T-helper 17 cell (primary cell): ENCODE data around the gene RPRD1B. TPM values are rescaled to one million over a fixed set of nuclear protein-coding genes. Genes with fewer than 3 reads are reported as not detected.

Experiments
- ATAC-seq: fragments of 150-1000 bp; cut with Tn5 transposase; 2 replicates; pipeline ENCODE4 v1.10.0; 2021; ENCODE audit warnings: mild to moderate bottlenecking, moderate library complexity
- DNase-seq, 3 donors: peaks; one replicate each; pipeline versions ENCODE4 v3.0.0 to v3.0.0-alpha.2; 2020 to 2021
- H3K9me3 ChIP-seq: one replicate; pipeline ENCODE4 v1.7.0; 2013; ENCODE audit warnings: low read length, mild to moderate bottlenecking; ENCODE audit not compliant: control insufficient read depth, poor library complexity, severe bottlenecking
- H3K27ac Mint-ChIP-seq: one replicate; pipeline ENCODE4 v1.8.0; 2022; ENCODE audit warnings: mild to moderate bottlenecking, moderate library complexity, mixed read lengths
- H3K27me3 Mint-ChIP-seq: one replicate; pipeline ENCODE4 v1.8.0; 2022; ENCODE audit warnings: mixed read lengths
- H3K36me3 Mint-ChIP-seq: one replicate; pipeline ENCODE4 v1.8.0; 2022; ENCODE audit warnings: low read depth, mixed read lengths
- H3K4me1 Mint-ChIP-seq: one replicate; pipeline ENCODE4 v1.8.0; 2022; ENCODE audit warnings: mild to moderate bottlenecking, mixed read lengths
- H3K4me3 Mint-ChIP-seq: one replicate; pipeline ENCODE4 v1.8.0; 2022; ENCODE audit warnings: mild to moderate bottlenecking, moderate library complexity, mixed read lengths
- total RNA-seq, 4 donors: library from RNA in 2 of 4; stranded (reverse) in 2 of 4; gene quantifications; one replicate each; pipeline ENCODE4 v1.2.3 and lab custom pipeline; 2022 to 2026

The RPRD1B gene
- total RNA-seq, 2 donors from 2014 or later, result 47.7 to 51.2 TPM

DNA sequence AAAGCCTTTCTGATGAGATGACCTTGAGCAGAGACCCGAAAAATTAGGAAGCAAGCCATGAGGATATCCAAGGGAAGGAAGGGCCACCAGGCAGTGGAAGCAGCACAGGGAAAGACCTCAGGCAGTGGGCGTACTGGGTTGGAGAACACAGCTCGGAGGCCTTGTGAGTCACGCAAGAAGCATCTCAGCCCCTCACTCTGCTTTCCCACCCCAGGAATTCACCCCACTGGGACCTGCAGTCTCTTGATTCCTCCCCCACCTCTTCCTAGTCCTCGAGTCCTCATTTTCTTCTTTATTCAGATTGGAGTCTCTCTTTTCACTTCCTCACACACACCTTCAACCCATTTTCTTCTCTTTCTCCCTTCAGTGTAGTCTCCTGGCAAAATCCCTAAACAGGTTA is 27.0 kb downstream of the RPRD1B start:
- no peaks in the 10 kb centered on the region for H3K27me3 Mint-ChIP-seq
- no peak for ATAC-seq
- peaks cover 9% of the 10 kb centered on the region for H3K4me1 Mint-ChIP-seq
- H3K4me3 Mint-ChIP-seq, result no peak overlapping the region
- DNase-seq, result no peak
- no peak overlapping the region for H3K27ac Mint-ChIP-seq
- no peaks in the 10 kb centered on the region for H3K9me3 ChIP-seq
- H3K36me3 Mint-ChIP-seq, result peaks cover 11% of the 10 kb centered on the region

DNA sequence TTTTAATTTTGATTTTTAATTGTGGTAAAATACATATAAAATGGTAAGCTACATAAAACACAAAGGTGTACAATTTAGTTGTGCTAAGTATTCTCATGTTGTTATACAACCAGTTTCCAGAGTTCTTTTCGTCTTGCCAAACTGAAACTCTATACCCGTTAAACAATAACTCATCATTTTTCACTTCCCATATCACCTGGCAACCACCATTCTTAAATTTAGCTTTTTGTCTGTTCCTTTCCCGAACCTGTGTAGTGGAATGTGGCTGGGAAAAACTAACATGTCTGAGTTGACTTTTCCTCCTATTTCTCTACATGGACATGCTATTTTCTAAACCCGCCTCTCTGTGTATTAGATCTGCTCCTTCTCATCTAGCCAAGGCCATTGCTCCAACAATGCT is 27.6 kb downstream of the RPRD1B start:
- Mint-ChIP-seq H3K27ac (no peak overlapping the region), H3K4me3 (no peak overlapping the region), H3K36me3 (peaks cover 14% of the 10 kb centered on the region), H3K4me1 (peaks cover 8% of the 10 kb centered on the region), H3K27me3 (no peaks in the 10 kb centered on the region)
- ATAC-seq (no peak), DNase-seq (no peak)
- no peaks in the 10 kb centered on the region for H3K9me3 ChIP-seq

GRCh38 chr20:38062890-38063289 is 29.3 kb downstream of the RPRD1B start:
- H3K9me3 ChIP-seq, result no peaks in the 10 kb centered on the region
- Mint-ChIP-seq H3K27ac (no peak overlapping the region), H3K36me3 (peaks cover 16% of the 10 kb centered on the region), H3K4me3 (no peak overlapping the region), H3K27me3 (no peaks in the 10 kb centered on the region), H3K4me1 (peaks cover 4% of the 10 kb centered on the region)
- no peak for DNase-seq
- no peak for ATAC-seq

- Mint-ChIP-seq H3K27me3 (no peaks in the 10 kb centered on the region), H3K4me3 (no peak overlapping the region), H3K4me1 (peaks cover 4% of the 10 kb centered on the region), H3K27ac (no peak overlapping the region), H3K36me3 (peaks cover 16% of the 10 kb centered on the region)
- DNase-seq, result no peak
- no peaks in the 10 kb centered on the region for H3K9me3 ChIP-seq
- no peak for ATAC-seq
Measured at GRCh38 chr20:38063911-38064530, 30.5 kb downstream of the RPRD1B start.

DNA sequence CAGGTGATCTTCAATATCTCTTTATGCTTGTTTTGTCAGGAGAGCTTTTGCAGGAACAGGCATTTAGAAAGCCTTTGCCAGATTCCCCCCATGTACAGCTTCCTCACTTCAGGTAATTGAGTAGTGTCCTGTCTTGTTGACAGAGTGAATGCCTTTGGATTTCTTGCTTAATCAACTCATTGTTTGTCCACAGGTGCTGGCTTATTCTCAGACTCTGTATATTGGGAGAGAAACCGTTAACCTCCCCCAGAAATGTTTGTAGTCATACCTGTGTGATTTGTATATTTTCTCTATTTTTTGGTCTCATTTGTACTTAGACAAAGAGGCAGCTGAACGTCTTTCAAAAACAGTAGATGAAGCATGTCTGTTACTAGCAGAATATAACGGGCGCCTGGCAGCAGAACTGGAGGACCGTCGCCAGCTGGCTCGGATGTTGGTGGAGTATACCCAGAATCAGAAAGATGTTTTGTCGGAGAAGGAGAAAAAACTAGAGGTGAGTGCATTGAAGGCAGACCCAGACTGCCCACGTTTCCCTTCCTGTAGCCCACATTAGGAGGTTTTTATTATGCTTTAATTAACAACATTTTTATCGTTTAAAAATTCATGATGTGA is 32.3 kb downstream of the RPRD1B start:
- H3K9me3 ChIP-seq, result no peaks in the 10 kb centered on the region
- Mint-ChIP-seq H3K36me3 (peaks cover 14% of the 10 kb centered on the region), H3K27ac (no peak overlapping the region), H3K27me3 (no peaks in the 10 kb centered on the region), H3K4me3 (no peak overlapping the region), H3K4me1 (peaks cover 4% of the 10 kb centered on the region)
- DNase-seq, result no peak
- no peak for ATAC-seq

DNA sequence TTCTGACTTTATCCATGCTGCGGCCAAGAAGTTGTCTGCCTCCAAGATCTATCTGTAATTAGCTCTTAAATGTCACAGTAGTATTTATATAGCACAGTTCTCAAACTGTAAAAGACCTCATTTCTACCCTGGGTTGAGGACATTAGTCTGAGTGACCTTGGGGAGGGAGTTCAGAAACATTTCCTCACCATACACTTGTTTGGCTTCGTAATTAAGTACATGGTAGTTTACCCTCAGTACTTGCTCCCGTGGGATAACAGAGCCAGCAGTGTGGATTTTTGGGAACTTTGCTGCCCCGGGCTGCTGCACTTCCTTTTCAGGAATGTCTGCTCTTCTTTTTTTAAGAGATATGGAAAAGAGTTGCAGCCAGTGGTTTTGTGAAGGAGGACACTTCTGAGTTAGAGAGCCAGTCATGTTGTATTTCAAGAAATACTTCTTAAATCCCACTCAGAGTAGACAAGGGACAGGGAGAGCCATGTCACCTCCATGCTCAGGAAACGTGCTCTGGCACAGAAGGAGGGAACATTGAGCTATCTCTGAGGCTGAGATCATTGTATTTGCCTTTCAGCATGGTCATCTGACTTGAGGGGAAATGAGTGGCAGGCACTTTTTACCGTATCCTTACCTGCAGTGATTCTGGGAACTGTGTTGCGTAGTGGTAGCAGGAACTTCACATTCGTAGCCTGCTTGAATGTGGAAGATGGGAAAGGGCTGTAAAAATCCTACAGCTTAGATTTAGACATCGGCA is 33.6 kb downstream of the RPRD1B start:
- peaks cover 21% of the 10 kb centered on the region for H3K36me3 Mint-ChIP-seq
- DNase-seq (no peak), ATAC-seq (no peak)
- H3K4me1 Mint-ChIP-seq, result peaks cover 6% of the 10 kb centered on the region
- no peaks in the 10 kb centered on the region for H3K9me3 ChIP-seq
- H3K27ac Mint-ChIP-seq, result no peak overlapping the region
- H3K4me3 Mint-ChIP-seq, result no peak overlapping the region
- H3K27me3 Mint-ChIP-seq, result no peaks in the 10 kb centered on the region

DNA sequence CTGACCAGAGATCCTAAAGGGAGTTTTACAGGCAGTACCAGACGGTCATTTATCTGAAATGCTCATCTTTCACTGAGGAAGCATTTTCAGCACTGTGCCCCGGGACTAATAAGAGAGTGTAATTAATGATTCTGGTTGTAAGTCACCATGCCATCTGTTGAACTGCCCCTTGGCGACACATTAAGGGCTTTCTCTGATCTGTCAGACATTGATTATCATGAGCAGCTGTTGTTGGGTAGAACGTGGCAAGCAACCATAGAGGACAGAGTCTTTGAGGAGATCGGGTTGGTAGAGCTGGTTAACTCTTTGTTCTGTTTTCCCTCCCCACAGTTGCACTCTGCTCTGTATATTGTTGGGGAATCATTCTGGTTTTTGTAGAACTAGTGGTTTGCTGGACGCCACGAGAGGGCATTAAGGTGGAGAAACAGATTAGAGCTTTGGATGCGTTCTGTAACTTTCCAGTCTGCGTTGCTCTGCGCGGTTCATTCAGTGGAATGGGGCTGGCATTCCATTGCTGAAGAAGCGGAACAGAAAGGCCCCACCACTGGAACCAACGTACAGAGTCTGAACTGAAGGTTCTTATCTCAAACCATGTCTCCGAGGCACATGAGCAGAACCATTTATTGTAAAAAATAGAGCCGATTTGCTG is 34.3 kb downstream of the RPRD1B start:
- DNase-seq (no peak), ATAC-seq (no peak)
- H3K27me3 Mint-ChIP-seq, result no peaks in the 10 kb centered on the region
- no peak overlapping the region for H3K4me3 Mint-ChIP-seq
- H3K27ac Mint-ChIP-seq, result no peak overlapping the region
- H3K36me3 Mint-ChIP-seq, result peaks cover 23% of the 10 kb centered on the region
- H3K4me1 Mint-ChIP-seq, result peaks cover 11% of the 10 kb centered on the region
- no peaks in the 10 kb centered on the region for H3K9me3 ChIP-seq

GRCh38 chr20:38072898-38073297 is 39.4 kb downstream of the RPRD1B start:
- peaks cover 26% of the 10 kb centered on the region for H3K36me3 Mint-ChIP-seq
- DNase-seq (no peak), ATAC-seq (no peak)
- H3K27me3 Mint-ChIP-seq, result no peaks in the 10 kb centered on the region
- no peak overlapping the region for H3K4me3 Mint-ChIP-seq
- peak overlapping the region; percentile 70 for H3K27ac Mint-ChIP-seq
- peaks cover 33% of the 10 kb centered on the region for H3K4me1 Mint-ChIP-seq
- no peaks in the 10 kb centered on the region for H3K9me3 ChIP-seq

GRCh38 chr20:38073307-38074071 is 39.9 kb downstream of the RPRD1B start:
- Mint-ChIP-seq H3K27ac (peak overlapping the region; percentile 70), H3K4me1 (peaks cover 33% of the 10 kb centered on the region), H3K4me3 (no peak overlapping the region), H3K27me3 (no peaks in the 10 kb centered on the region), H3K36me3 (peaks cover 30% of the 10 kb centered on the region)
- H3K9me3 ChIP-seq, result no peaks in the 10 kb centered on the region
- DNase-seq, result no peak
- peak; percentile 75 for ATAC-seq

- no peak for ATAC-seq
Measured at GRCh38 chr20:38075161-38075998, 41.8 kb downstream of the RPRD1B start.

DNA sequence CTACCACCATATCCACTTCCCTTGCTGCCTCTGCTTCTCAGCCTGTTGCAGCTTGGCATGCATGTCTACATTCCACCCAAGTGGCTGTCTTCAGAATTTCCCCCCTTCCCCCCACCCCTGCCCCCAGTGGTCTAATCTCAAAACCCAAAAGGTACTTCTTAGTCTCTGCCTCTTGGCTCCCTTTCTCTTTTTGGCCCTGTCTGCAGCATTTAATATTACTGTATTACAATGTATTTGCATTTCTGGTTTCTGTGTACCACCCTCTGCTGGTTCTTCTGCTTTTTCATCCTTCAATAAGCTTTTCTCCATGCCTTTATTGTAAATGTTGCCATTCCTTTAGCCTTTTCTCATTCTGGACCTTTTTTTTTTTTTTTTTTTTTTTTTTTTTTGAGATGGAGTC is 43.0 kb downstream of the RPRD1B start:
- Mint-ChIP-seq H3K36me3 (peaks cover 17% of the 10 kb centered on the region), H3K27me3 (no peaks in the 10 kb centered on the region), H3K4me3 (no peak overlapping the region), H3K4me1 (peaks cover 40% of the 10 kb centered on the region), H3K27ac (no peak overlapping the region)
- DNase-seq, result no peak
- ATAC-seq, result peak; percentile 27
- no peaks in the 10 kb centered on the region for H3K9me3 ChIP-seq

More at GRCh38 chr20:38075161-38075998, 41.8 kb downstream of the RPRD1B start:
- H3K4me3 Mint-ChIP-seq, result no peak overlapping the region
- H3K36me3 Mint-ChIP-seq, result peaks cover 22% of the 10 kb centered on the region
- no peaks in the 10 kb centered on the region for H3K27me3 Mint-ChIP-seq
- no peaks in the 10 kb centered on the region for H3K9me3 ChIP-seq
- peaks cover 34% of the 10 kb centered on the region for H3K4me1 Mint-ChIP-seq
- H3K27ac Mint-ChIP-seq, result no peak overlapping the region
- DNase-seq, result no peak

DNA sequence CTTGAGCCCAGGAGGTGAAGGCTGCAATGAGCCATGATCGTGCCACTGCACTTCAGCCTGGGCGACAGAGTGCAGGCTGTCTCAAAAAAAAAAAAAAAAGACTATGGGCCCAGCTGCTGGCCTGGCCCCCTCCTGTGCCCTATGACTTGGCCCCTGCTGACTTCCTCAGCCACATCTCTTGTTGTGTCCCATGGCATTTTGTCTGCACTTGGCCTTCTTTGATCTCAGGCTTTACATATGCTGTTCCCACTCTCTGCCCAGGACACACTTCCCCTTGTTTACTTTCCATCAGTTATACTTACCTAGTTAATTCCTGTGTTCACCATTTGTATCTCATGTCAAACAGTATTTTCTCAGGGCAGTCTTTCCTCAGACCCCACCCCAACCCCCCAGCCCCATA is 44.5 kb downstream of the RPRD1B start:
- ATAC-seq, result no peak
- Mint-ChIP-seq H3K4me1 (peaks cover 39% of the 10 kb centered on the region), H3K4me3 (no peak overlapping the region), H3K27me3 (no peaks in the 10 kb centered on the region), H3K27ac (peak overlapping the region; percentile 53), H3K36me3 (peaks cover 12% of the 10 kb centered on the region)
- DNase-seq, result no peak
- H3K9me3 ChIP-seq, result no peaks in the 10 kb centered on the region
